ENCODE data around the gene ARL2BP. TPM values are rescaled to one million over a fixed set of nuclear protein-coding genes. Genes with fewer than 3 reads are reported as not detected.
A peak's percentile ranks its signal among the peaks of the same experiment; 100 is the strongest.

The ARL2BP gene
- total RNA-seq, 1 donor from 2014 or later: 61.0 TPM

DNA sequence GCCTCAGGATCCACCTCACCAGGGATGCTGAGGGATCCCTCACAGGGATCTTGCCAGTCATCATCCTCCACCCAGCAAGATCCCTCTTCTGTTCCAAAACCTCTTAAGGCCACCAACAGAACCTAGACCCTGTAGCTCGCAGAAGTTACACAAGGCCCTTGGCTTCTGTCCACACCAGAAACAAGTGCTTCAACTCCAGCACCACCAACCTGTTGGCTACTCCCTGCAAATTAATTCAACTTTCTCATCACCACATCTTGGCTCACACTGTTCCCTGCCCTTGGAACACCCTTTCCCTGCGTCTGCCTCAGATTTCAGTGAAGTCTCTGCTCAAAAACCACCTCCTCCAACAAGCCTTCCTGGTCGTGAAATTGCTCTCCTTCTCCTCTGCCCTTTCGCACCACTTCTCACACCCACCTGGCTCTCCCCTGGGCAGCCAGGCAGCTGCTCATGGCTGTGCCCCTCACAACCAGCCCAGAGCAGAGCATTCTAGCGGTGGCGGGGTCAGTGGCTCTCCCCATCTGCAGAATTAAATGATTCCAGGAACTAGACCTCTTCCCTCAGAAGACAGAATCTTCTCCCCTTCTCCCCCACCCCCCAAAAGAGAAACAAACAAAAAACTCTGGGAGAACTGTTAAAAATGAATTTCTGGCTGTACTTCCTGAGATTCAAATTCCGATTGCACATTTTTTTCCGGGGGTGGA, 37.6 kb downstream of the ARL2BP start:
- DNase-seq (ENCODE audit: low read depth in 2 of 2): no peak

DNA sequence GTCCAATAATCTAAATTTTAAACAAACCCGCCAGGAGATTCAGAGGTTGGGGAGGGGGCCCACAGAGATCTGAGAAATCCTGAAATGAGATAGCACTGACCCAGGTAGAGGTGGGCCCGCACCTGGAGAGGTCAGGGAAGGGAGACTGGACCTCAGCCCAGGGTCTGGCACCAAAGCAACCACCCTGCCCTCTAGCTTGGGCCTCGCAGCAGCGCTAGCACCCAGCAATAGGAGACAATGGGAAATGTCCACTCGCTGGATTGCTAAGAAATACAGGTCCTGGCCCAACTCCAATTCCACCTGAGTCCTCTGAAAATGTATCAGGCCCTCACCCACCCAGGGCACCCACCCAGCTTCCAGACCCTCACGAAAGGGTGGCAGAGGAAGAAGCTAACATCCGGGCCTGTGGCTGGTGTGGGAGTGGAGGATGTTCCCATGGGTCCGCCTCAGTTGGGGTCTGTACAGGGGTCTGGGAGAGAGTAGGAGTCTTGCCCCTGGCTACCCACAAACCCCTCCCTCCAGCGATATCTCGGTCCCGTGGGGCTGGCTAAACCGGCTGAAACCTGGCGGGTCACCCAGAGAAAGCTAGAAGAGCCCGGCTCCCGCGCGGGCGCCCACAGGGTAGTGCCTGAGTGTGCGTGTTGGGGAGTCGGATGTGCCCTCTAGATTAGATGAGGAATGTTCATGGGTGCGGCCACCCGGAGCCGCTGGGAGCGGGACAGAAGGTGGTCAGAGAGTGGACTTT, 38.3 kb downstream of the ARL2BP start:
- DNase-seq (ENCODE audit: low read depth in 2 of 2): no peak

DNA sequence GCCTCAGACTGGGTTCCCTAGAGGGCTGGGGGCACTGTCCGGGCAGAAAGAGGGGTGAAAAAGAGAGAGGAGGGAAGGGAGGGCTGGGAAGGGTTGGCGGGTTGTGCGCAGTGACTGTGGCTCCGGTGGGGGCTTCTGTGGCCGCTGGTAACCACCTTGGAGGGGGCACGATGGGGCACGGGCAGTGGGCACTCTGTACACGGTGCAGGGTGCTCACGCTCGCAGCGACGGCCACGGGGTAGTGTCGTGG, 38.8 kb downstream of the ARL2BP start:
- DNase-seq (ENCODE audit: low read depth in 2 of 2): no peak

DNA sequence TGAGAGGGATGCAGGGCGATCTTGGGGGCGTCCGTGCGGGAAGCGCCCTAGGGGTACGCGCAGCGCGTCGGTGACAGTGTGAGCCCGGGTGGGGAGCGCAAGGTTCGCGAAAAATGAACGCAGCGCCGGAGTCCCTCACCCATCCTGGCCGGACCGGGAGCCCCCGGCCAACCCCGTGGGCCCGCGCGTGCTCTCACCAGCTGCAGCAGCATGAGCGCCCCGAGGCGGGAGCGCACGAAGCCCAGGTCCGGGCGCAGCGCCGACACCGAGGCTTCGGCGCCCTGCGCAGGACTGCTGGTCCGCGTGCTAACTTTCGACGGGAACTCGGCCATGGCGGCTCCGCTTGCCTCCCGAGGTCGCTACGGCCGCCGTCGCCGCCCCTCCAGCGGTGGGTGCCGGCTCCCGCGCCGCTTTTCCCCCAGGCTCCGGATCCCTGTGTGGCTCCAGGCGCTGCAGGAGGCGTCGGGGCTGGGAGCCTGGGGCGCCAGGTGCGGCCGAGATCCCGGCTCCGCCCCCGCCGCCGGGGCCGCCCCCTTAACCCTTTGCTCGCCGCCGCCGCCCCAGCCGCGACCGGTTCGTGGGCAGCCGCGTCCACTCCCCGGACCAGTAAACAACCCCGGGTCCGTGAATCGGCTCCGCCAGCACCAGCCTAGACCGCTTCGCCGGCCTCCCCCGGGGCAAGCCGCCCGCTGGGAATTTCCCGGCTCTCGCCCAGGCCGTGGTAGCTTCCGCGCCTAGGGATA, 39.3 kb downstream of the ARL2BP start, which contains the start of gene PLLP:
Gene PLLP, minus strand, starts transcription at position 464 of the 743 bp plus-strand sequence. Its CDS starts 132 bp downstream, at position 332.
- DNase-seq (ENCODE audit: low read depth in 2 of 2): peak in 1 of 2 donors; percentile 59

DNA sequence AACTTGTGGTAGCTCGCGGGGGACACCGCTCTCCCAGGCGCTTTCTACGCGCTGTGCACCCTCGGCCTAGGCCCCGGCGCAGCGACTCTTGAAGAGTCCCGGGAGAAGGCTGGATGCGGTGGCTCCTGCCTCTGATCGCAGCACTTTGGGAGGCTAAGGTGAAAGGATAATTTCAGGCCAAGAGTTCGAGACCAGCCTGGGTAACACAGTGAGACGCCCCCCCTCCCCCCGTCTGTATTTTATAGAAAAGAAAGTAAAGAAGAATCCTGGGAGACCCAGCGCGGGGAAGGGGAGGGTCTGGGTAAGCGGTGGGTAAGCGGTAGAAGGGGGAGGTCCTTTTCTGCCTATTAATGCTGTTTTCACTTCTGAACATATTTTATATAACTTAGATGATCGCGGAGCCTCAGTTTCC, 39.9 kb downstream of the ARL2BP start:
- DNase-seq (ENCODE audit: low read depth in 2 of 2): no peak

DNA sequence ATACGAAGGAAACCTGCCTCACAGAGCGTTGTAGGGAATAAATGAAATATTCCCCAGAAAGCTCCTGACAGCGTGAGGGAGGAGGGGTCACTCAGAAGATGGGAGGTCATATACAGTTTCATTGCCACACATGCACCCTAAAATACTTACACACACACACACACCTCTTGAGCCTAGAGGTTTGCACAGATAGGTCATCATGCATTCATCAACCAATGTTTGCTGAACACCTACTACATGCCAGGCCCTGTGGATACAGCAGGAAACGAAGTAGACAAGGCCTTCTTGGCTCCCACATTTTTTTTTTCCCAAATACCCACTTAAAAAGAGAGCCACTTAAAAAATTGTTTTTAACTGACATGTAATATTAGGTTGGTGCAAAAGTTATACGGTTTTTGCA, 40.3 kb downstream of the ARL2BP start:
- no peak for DNase-seq (ENCODE audit: low read depth in 2 of 2)

DNA sequence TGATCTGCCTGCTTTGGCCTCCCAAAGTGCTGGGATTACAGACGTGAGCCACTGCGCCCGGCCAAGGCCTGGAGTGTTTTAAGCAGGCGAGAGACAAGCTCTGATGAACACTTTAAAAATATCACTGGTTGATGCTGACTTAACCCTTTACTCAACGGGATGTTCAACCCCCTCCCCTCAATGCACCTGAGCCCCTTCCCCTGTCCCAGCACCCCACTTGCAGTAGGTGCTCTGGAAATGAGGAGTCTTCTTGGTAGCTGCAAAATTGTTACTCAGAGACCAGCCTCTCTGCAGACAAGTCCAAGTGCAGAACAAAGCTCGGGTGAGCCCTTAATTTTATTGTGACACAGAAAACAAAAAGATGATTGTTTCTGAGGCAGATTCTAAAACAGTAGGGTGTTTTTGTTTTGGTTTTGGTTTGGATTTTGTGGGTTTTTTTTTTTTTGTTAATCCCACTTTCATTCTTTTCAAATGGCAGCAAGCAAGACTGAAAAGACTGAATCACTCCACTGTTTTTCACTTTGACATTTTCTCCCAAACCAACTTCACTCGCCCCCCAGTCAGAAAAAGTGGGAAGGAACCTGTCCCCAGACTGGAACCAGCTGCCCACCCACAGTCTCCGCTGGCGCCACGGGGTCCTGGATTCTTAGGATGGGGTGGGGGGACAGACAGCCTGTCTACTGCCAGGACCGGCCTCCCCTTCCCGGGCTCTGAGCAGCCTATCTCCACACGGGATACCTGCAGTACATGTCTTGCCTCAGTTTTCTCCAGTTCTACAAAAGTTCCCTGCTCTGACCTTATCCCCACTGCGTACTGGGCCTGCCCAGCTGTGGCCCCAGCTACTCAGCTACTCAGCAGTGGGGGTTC, 44.6 kb downstream of the ARL2BP start:
- no peak for DNase-seq (ENCODE audit: low read depth in 2 of 2)

DNA sequence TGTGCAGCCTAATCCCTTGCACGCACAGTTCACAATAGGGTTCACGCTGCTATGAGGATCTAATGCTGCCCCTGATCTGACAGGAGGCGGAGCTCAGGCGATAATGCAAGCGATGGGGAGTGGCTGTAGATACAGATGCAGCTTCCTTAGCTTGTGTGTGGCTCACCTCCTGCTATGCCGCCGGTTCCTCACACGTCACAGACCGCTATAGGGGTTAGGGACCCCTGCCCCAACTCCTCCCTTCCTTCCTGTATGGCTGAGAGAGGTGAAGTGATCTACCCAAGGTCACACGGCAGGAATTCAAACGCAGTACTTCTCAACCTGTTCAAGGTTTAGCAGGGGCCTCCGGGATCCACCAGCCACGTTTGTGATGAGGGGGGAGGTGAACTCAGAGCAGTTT, 52.8 kb downstream of the ARL2BP start:
- DNase-seq (ENCODE audit: low read depth in 2 of 2): no peak

DNA sequence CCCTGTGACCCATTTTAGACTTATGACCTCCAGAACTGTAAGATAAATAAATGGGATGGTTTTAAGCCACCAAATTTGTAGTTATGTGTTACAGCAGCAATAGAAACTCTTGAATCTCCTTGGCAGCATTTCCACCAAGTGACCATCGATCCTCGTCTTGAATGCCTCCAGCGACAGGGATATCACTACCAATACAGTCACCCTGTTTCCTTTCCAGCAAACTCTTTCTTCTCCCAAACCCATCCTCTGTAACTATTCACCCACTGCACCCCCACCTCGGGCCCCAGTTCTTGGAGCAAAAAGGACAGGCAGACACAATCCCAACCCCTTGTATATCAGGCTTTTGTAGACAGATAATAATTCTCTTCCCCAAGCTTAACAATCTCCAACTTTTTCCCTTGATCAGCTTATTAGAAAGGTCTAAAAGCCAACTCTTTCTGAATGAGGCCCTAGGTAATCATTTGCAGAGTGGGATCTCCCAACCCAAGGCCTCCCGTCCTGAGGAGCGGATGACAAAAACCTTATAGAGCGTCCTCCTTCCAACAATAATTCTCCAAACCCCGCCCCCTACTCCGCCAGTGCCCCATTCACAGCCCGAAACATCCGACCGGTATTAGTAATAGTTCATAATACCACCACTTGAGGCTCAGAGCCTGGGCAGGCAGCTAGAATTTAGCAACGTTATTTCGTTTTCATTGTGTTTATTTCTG, 54.1 kb downstream of the ARL2BP start:
- DNase-seq (ENCODE audit: low read depth in 2 of 2): no peak

DNA sequence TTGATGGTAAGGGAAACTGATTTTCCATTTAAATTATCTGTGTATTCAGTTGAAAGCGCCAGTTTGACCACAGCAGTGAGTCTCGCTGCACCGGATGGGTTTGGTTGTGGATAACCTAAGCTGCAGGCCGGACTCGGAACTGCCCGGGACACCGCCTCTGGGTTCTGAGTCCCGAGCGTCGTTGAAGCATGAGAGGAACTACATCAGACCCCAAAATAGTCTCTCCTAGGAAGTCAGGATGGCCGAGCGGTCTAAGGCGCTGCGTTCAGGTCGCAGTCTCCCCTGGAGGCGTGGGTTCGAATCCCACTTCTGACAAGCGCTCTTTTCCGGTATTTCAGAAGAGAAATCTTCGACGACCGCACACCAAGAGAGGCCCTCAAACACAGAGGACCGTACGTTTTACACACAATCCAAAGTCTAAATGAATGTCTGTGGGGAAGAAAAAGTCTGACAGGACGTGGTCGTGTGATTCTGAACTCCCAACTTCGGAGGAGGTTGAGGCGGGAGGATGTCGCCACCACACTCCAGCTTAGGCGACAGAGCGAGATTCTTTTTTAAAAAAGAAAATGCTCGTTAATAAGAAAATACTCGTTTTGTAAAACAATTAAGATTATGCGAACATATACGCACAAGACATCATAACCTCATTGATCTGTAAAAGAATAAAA, 54.8 kb downstream of the ARL2BP start:
- DNase-seq (ENCODE audit: low read depth in 2 of 2): peak; percentile 88 to 89

DNA sequence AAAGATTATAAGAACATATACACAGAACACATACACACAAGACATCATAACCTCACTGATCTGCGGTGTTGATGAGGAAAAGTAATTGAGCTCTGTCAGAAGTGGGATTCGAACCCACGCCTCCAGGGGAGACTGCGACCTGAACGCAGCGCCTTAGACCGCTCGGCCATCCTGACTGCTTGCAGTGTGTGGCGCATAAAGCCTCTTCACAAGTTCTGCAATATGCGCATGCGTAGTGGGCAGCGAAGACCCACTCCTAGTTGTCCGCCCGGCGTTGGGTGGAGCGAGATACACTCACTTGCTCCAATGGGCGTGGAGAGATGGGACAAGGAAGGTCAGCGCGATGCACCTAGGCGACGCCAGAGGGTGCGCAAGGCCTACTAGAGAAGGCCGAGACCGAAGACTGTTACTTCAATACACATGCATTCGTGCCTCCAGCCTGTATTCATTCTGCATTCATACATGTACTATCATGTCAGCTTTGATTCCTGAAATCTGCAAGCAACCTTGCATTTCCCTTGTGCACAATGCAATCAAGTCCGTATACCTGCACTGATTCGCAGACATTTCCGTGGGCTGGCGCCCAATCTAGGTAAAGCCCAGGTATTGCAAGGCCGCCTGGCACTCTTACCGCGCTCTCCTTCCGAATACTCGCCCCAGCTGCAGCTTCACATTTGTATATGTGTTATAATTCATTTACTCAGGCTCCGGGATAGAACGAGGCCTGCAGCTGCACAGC, 55.5 kb downstream of the ARL2BP start:
- peak; percentile 98 for DNase-seq (ENCODE audit: low read depth in 2 of 2)

DNA sequence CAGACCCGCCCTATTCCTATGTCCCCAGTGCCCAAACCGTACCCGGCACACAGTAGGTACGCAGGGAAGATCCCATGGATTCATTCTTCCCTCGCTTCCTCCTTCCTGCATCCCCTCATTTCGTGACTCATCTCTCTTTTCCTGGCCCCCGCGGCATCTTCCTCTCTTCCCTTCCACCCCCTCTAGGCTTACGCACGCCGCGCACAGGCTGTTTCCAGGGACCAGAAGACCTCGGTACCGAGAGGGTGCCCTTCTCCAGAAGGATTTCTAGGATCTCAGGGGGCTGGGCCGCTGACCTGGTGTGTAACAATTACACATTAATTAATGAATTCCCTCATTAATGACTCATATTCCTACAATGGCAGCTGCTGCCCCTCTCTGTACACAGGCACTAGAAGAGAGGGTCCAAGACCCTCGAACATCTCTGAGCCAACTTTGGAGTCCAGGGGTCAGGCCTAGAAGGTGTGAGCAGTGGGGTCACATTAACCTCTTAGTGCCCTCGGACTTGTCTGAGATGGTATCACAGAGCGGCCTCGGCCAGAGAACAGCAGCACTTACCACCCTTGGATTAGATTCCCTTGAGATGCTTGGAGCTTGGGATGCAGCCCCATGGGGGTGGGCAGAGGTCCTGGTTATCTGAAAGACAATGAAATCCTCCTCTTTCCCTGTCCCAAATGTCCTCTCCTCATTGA, 56.2 kb downstream of the ARL2BP start:
- peak in 1 of 2 donors; percentile 53 for DNase-seq (ENCODE audit: low read depth in 2 of 2)

Other genes with a start within 250 kb of the ARL2BP start
- gene CPNE2, start 152.7 kb upstream of the ARL2BP start, total RNA-seq: 54.4 and 61.1 TPM in 2 replicates
- 50.8 and 51.0 TPM in 2 replicates for gene PSME3IP1, start 59.2 kb upstream of the ARL2BP start, total RNA-seq
- gene RSPRY1, start 58.9 kb upstream of the ARL2BP start, total RNA-seq: 43.6 and 43.8 TPM in 2 replicates
- gene PLLP, start 39.4 kb downstream of the ARL2BP start, total RNA-seq: 4.2 and 11.9 TPM in 2 replicates
- not detected in 2 replicates for gene CCL22, start 113.5 kb downstream of the ARL2BP start, total RNA-seq
- 1.8 and 4.0 TPM in 2 replicates for gene CX3CL1, start 127.2 kb downstream of the ARL2BP start, total RNA-seq
- not detected in 2 replicates for gene CCL17, start 159.5 kb downstream of the ARL2BP start, total RNA-seq
- gene CIAPIN1, start 202.1 kb downstream of the ARL2BP start, total RNA-seq: 66.4 and 68.6 TPM in 2 replicates
- 42.2 and 42.4 TPM in 2 replicates for gene COQ9, start 202.2 kb downstream of the ARL2BP start, total RNA-seq
- gene POLR2C, start 217.4 kb downstream of the ARL2BP start, total RNA-seq: 98.3 and 136 TPM in 2 replicates
- gene DOK4, start 241.2 kb downstream of the ARL2BP start, total RNA-seq: 17.2 and 19.8 TPM in 2 replicates